NCI-H1417 (cell line): ENCODE measurements around the gene ANXA5.
"Not testable (repeated sequence)": the region's sequence is repeated elsewhere in the genome, so short reads cannot be mapped to it uniquely, and the experiment has no call there.

ENCODE experiments used
- DNase-seq, 3 experiments: peaks; one replicate each; lab custom pipeline; 2025; lab: John Stamatoyannopoulos, UW

The ANXA5 gene

DNA sequence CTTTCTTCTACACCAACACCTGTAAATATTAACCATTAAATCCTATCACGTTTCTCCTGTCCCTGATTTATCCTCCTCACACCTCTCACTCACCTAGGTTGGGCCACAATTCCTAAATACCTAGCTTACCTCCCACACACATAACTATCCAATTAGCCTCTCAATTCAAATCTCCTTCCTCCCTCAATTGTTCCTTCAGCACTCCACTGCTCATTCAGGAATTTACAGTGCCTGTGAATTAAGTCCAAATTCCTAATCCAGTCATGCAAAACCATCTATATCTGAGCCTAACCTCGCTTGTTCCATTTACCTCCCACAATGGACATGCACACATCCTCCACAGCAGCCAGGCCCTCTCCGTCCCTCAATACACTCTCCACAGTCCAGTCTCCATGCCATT lies 17.5 kb downstream of the ANXA5 start:
- no peak for DNase-seq

DNA sequence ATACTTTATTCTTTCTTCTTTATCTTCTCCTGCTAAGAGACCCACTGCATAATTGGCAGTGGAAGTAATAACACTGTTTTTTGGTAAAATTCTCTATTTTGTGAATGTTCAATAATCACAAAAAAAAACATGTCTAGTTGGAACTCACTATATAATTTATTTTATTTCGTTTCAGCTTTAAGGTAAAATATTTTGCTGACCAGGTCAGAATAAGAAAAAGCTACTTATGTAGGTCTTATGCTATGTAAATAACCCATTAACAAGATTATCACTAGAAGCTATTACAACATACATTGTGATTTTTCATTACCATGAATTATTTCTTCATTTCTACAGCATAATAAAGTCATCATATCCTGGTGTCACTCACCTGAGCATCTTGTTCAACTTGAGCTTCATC lies 19.3 kb downstream of the ANXA5 start:
- no peak for DNase-seq

- no peak for DNase-seq
Observed at GRCh38 chr4:121676345-121677075, 20.3 kb downstream of the ANXA5 start.

DNA sequence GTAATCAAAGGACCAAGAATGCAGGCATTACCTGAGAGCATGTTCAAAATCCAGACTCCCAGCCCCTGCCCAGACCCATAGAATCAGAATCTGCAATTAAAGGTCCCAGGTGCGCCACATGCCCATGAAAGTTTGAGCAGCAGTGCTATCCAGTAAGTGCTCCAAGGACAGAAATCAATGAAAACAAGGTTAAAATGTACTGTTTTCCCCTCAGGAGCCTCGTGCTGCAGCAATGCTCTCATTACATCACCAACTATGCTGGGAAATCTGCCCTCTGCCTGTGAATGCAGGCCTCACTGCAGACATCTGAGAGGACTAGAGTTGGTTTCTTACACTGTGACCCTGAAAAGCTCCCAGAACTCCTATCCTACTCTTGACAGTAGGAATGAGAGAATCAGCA lies 21.1 kb downstream of the ANXA5 start:
- DNase-seq: no peak

- no peak for DNase-seq
Observed at GRCh38 chr4:121674696-121675095, 22.1 kb downstream of the ANXA5 start.

DNA sequence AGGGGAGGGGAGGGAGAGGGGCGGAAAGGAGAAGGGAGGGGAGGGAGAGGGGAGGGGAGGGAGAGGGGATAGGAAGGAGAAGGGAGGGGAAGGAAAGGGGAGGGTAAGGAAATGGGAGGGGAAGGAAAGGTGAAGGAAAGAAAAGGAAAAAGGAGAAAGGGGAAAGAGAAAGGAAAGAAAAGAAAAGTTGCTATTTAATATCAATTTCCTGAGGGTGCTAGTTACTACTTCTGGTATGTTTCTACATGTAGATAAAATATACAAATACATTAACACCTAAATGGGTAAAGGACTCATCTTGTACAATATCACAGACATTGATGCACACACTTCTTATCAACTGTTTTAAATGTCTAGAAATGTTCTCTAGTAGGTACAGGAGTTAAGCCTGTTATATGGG lies 22.6 kb downstream of the ANXA5 start:
- no peak for DNase-seq

GRCh38 chr4:121669163-121669550 lies 27.6 kb downstream of the ANXA5 start:
- no peak for DNase-seq

GRCh38 chr4:121668368-121669162 lies 28.2 kb downstream of the ANXA5 start:
- no peak for DNase-seq

- DNase-seq: no peak
Observed at GRCh38 chr4:121666091-121666679, 30.6 kb downstream of the ANXA5 start.

DNA sequence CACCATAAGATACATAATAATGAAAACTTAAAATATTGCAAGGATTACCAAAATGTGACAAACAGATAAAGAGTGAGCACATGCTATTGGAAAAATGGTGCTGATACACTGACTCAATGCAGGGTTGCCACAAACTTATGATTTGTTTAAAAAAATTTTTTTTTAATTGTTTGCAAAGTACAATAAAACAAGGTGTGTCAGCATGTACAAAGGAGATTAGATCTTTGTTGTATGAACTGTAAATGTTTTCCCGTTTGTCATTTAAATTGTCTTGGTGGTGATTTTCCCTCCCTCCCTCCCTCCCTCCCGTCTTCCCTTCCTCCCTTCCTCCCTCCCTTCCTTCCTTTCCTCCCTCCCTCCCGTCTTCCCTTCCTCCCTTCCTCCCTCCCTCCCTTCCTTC lies 31.4 kb downstream of the ANXA5 start:
- no peak for DNase-seq

GRCh38 chr4:121662225-121662624 lies 34.6 kb downstream of the ANXA5 start:
- no peak for DNase-seq

GRCh38 chr4:121660175-121660933 lies 36.4 kb downstream of the ANXA5 start:
- not testable (repeated sequence) for DNase-seq

DNA sequence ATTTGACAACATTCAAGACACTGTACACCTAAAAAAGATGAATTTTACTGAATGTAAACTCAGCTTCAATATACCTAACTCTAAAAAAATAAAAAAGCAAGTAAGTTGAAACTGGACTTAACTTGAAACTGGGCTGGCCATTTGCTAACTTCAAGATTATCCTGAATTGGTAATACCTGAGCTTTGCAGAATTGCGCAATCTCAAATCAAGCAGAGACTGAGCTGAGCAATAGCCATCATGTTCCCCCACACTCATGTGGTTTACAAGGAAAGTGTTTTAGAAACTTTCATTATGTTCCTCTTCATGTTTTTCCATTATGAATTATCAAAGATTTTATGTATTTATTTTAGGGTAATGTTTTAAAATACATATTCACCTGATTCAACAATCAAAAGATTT lies 38.7 kb downstream of the ANXA5 start:
- no peak for DNase-seq

DNA sequence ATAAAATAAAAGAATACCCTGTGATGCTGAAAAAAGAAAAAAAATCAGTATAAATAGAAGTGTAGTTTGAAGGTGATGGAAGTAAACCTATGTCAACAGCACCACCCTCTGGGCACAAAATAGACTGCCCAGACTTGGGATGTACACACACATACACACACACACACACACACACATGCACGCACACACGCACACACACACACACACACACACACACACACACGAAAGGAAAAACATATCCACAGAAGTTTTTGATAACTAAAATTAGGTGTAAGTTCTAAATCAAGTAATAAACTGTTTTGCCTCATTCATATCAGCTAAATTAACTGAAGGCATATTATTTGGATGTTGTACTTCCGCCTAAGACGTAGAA lies 40.5 kb downstream of the ANXA5 start:
- peak in 2 of 3 experiments; percentile 31 to 69 for DNase-seq

- DNase-seq: no peak
Observed at GRCh38 chr4:121655320-121656268, 41.2 kb downstream of the ANXA5 start.

GRCh38 chr4:121654738-121655137 lies 42.0 kb downstream of the ANXA5 start:
- DNase-seq: no peak

- no peak for DNase-seq
Observed at GRCh38 chr4:121653986-121654385, 42.8 kb downstream of the ANXA5 start.

DNA sequence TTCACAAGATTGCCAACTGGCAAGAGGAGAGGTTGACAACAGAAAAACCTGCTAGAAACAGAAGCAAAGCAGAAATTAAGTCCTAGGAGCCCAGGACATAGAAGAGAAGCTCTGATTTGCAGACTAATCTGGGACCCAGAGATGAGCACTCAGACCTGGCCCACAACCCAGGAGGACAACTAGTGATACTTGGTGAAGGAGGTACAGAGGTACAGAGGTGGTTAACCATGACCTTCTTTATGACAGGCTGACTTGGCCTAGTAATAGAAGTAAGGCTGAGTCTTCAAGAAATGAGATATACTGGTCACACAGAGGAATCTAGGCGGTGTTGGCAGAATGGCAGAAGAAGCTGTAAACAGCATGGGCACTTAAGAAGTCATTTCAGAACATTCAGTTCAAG lies 43.6 kb downstream of the ANXA5 start:
- no peak for DNase-seq

GRCh38 chr4:121651597-121651996 lies 45.2 kb downstream of the ANXA5 start:
- no peak for DNase-seq

GRCh38 chr4:121650741-121651140 lies 46.0 kb downstream of the ANXA5 start:
- DNase-seq: no peak

- DNase-seq: no peak
Observed at GRCh38 chr4:121648516-121648915, 48.3 kb downstream of the ANXA5 start.
